SK-N-SH (cell line): Measurements from ENCODE around the gene TNFAIP8L2. TPM values are rescaled to one million over a fixed set of nuclear protein-coding genes. Genes with fewer than 3 reads are reported as not detected.
A peak's percentile ranks its signal among the peaks of the same experiment; 100 is the strongest.

ENCODE experiments used
- CTCF ChIA-PET: fragments of 300-600, 350-600 bp; formaldehyde crosslinking; extraction: SDS; loops from one replicate; lab custom pipeline; 2021; lab: Yijun Ruan, JAX
- POLR2A ChIA-PET: fragments of 350-600 bp; sonication (Branson Sonifier 250); formaldehyde crosslinking; extraction: SDS; loops from one replicate; lab custom pipeline; 2020; ENCODE audit warnings: antibody characterized with exemption, inconsistent platforms; lab: Yijun Ruan, JAX
- DNase-seq: peaks from one replicate; pipeline ENCODE4 v3.0.0; 2012
- H2AFZ ChIP-seq: fragments of 200-600 bp; sonication (generic); 2 replicates; pipeline ENCODE4 v1.8.1; 2016; ENCODE audit warnings: antibody characterized with exemption, mild to moderate bottlenecking, low read depth
- H3F3A ChIP-seq: fragments of 200-600 bp; sonication (generic); replicated peaks from 2 replicates; pipeline ENCODE3; 2016; ENCODE audit warnings: antibody characterized with exemption, mild to moderate bottlenecking; ENCODE audit not compliant: insufficient read depth
- H3K27ac ChIP-seq, 2 experiments: fragments of 200-500 bp in 1 of 2; fragments of 200-600 bp in 1 of 2; sonication (Bioruptor generic) in 1 of 2; sonication (generic), shearing (Covaris generic) in 1 of 2; 2 replicates each; pipeline versions ENCODE4 v1.5.1 to v1.6.1; 2014 to 2016; ENCODE audit warnings: low read depth in 2 of 2, inconsistent platforms in 1 of 2, low read length in 1 of 2, mild to moderate bottlenecking in 1 of 2, mixed read lengths in 1 of 2
- H3K27me3 ChIP-seq: fragments of 200-600 bp; sonication (generic), shearing (Covaris generic); 2 replicates; pipeline ENCODE4 v1.6.1; 2016; ENCODE audit warnings: mixed run types; ENCODE audit not compliant: insufficient read depth
- H3K36me3 ChIP-seq, 2 experiments: fragments of 200-500 bp in 1 of 2; fragments of 200-600 bp in 1 of 2; sonication (Bioruptor generic) in 1 of 2; sonication (generic) in 1 of 2; replicated peaks in 1 of 2; 2 replicates each; pipeline versions ENCODE3 to v1.5.1; 2014 to 2016; ENCODE audit warnings: low read length in 1 of 2, mild to moderate bottlenecking in 1 of 2; ENCODE audit not compliant: insufficient read depth in 2 of 2, control insufficient read depth in 1 of 2
- H3K4me1 ChIP-seq, 2 experiments: fragments of 200-500 bp in 1 of 2; fragments of 200-600 bp in 1 of 2; sonication (Bioruptor generic) in 1 of 2; sonication (generic), shearing (Covaris generic) in 1 of 2; 2 replicates each; pipeline versions ENCODE4 v1.5.1 to v1.6.1; 2014 to 2016; ENCODE audit warnings: low read depth in 1 of 2, low read length in 1 of 2, mixed run types in 1 of 2; ENCODE audit not compliant: insufficient read depth in 2 of 2, control insufficient read depth in 1 of 2
- H3K4me2 ChIP-seq: fragments of 200-600 bp; sonication (generic), shearing (Covaris generic); 2 replicates; pipeline ENCODE4 v1.6.1; 2017; ENCODE audit warnings: mixed run types
- H3K4me3 ChIP-seq, 2 experiments: fragments of 200-500 bp in 1 of 2; fragments of 200-600 bp in 1 of 2; sonication (Bioruptor generic) in 1 of 2; sonication (generic), shearing (Covaris generic) in 1 of 2; 2 replicates each; pipeline versions ENCODE4 v1.5.1 to v1.8.1; 2014 to 2016; ENCODE audit warnings: low read depth in 2 of 2, inconsistent platforms in 1 of 2, low read length in 1 of 2, mild to moderate bottlenecking in 1 of 2, mixed read lengths in 1 of 2, moderate library complexity in 1 of 2
- H3K79me2 ChIP-seq: fragments of 200-600 bp; sonication (generic); 2 replicates; pipeline ENCODE4 v1.8.1; 2017; ENCODE audit warnings: mild to moderate bottlenecking; ENCODE audit not compliant: insufficient read depth
- H3K9ac ChIP-seq: fragments of 200-600 bp; sonication (generic); 2 replicates; pipeline ENCODE4 v1.6.1; 2017; ENCODE audit warnings: mixed run types
- H3K9me2 ChIP-seq: fragments of 200-600 bp; sonication (generic); 2 replicates; pipeline ENCODE4 v1.6.1; 2017; ENCODE audit warnings: mixed run types
- H3K9me3 ChIP-seq: fragments of 200-600 bp; sonication (generic); 2 replicates; pipeline ENCODE4 v1.6.1; 2017; ENCODE audit warnings: mixed run types, mild to moderate bottlenecking, moderate library complexity
- H4K20me1 ChIP-seq: fragments of 200-600 bp; sonication (generic); 2 replicates; pipeline ENCODE4 v1.6.1; 2017; ENCODE audit warnings: mild to moderate bottlenecking, mixed run types; ENCODE audit not compliant: insufficient read depth
- CHD2 ChIP-seq: fragments of 150-350 bp; IDR thresholded peaks from 2 replicates; pipeline ENCODE4 v1.6.1; 2018; ENCODE audit warnings: low read length; ENCODE audit not compliant: partially characterized antibody
- ELF1 ChIP-seq: IDR thresholded peaks from 2 replicates; pipeline ENCODE4 v1.4.0; 2012
- FOXJ3 ChIP-seq: sonication (generic); formaldehyde crosslinking; IDR thresholded peaks from 2 replicates; pipeline ENCODE4 v1.5.1; 2020; ENCODE audit warnings: mild to moderate bottlenecking, missing genetic modification reagents
- FOXM1 ChIP-seq: IDR thresholded peaks from 2 replicates; pipeline ENCODE4 v1.4.0; 2012; ENCODE audit warnings: low read depth, mild to moderate bottlenecking
- GATA2 ChIP-seq: sonication (generic); formaldehyde crosslinking; IDR thresholded peaks from 2 replicates; pipeline ENCODE4 v1.5.0; 2020; ENCODE audit warnings: mild to moderate bottlenecking, missing genetic modification reagents
- IRF3 ChIP-seq: fragments of 150-350 bp; IDR thresholded peaks from 2 replicates; pipeline ENCODE4 v1.6.1; 2016; ENCODE audit warnings: mild to moderate bottlenecking, low read depth, low read length
- MAX ChIP-seq: IDR thresholded peaks from 2 replicates; pipeline ENCODE4 v1.4.0; 2012; ENCODE audit warnings: low read depth
- MXI1 ChIP-seq: IDR thresholded peaks from 2 replicates; pipeline ENCODE4 v1.6.1; 2012; ENCODE audit warnings: mild to moderate bottlenecking, low read depth, low read length, improper control_type of control experiment
- NFIC ChIP-seq: IDR thresholded peaks from 2 replicates; pipeline ENCODE4 v1.4.0; 2012; ENCODE audit warnings: borderline replicate concordance
- PBX3 ChIP-seq: IDR thresholded peaks from 2 replicates; pipeline ENCODE4; 2012
- POLR2AphosphoS5 ChIP-seq: IDR thresholded peaks from 2 replicates; pipeline ENCODE4 v1.6.1; 2012; ENCODE audit warnings: low read depth, low read length
- REST ChIP-seq: IDR thresholded peaks from 2 replicates; pipeline ENCODE4 v1.6.1; 2012; ENCODE audit warnings: mild to moderate bottlenecking, low read depth, low read length, moderate library complexity
- RFX5 ChIP-seq: IDR thresholded peaks from 2 replicates; pipeline ENCODE4 v1.6.1; 2012; ENCODE audit warnings: mild to moderate bottlenecking, improper control_type of control experiment, low read length
- TAF1 ChIP-seq: IDR thresholded peaks from 2 replicates; pipeline ENCODE4 v1.6.1; 2012; ENCODE audit warnings: low read depth, mild to moderate bottlenecking, low read length, moderate library complexity, borderline replicate concordance
- TCF12 ChIP-seq: IDR thresholded peaks from 2 replicates; pipeline ENCODE4 v1.4.0; 2012
- TEAD4 ChIP-seq: IDR thresholded peaks from 2 replicates; pipeline ENCODE4 v1.4.0; 2012; ENCODE audit warnings: mild to moderate bottlenecking, borderline replicate concordance; ENCODE audit not compliant: insufficient read depth
- USF1 ChIP-seq: IDR thresholded peaks from 2 replicates; pipeline ENCODE4 v1.4.0; 2012; ENCODE audit warnings: low read depth, borderline replicate concordance
- USF2 ChIP-seq: fragments of 150-350 bp; IDR thresholded peaks from 2 replicates; pipeline ENCODE4 v1.6.1; 2017; ENCODE audit warnings: antibody characterized with exemption, low read length, low read depth, borderline replicate concordance
- YY1 ChIP-seq: IDR thresholded peaks from 2 replicates; pipeline ENCODE4 v1.4.0; 2012; ENCODE audit warnings: low read depth, mild to moderate bottlenecking
- WGBS: methylation state at CpG from one replicate; pipeline ENCODE4 v1.1.6; 2017; ENCODE audit warnings: low lambda C conversion rate; 5-methylcytosine and 5-hydroxymethylcytosine counted together
- polyA plus RNA-seq, 3 experiments: library from polyadenylated mRNA; depleted of rRNA; stranded (reverse); fragments of >200 nt; gene quantifications; 2 replicates each; pipeline ENCODE4 v1.2.3, GENCODE V29; 2012

The TNFAIP8L2 gene
- polyA plus RNA-seq, 1 of the 3 experiments (the other 2 are of a cell fraction) = not detected

GRCh38 chr1:151130987-151131586, 25.4 kb upstream of the TNFAIP8L2 start:
- H3K79me2 ChIP-seq = no peaks in the 10 kb centered on the region
- H3K27me3 ChIP-seq = no peaks in the 10 kb centered on the region
- H4K20me1 ChIP-seq = no peaks in the 10 kb centered on the region
- no peak overlapping the region for H3K9ac ChIP-seq
- TF ChIP-seq YY1 (no peak), MAX (no peak), FOXJ3 (CRISPR knock-in tag) (no peak), FOXM1 (no peak)
- TF ChIP-seq, all 33 proteins: peak for 0
- H3K4me3 ChIP-seq = no peak overlapping the region
- DNase-seq = peak; percentile 31
- no peaks in the 10 kb centered on the region for H3K9me3 ChIP-seq
- H2AFZ ChIP-seq = no peak overlapping the region
- H3F3A ChIP-seq = peaks cover 13% of the 10 kb centered on the region
- 91% methylated on average over 44 of the region's 45 CpGs for WGBS
- POLR2A ChIA-PET = no interaction called here
- CTCF ChIA-PET = interaction anchor here (0.7 to 1.7 kb wide), 3 partner anchors 15 to 875 kb away, joined by 3 to 8 read pairs (median 3); no protein-coding TSS in a partner anchor
- no peaks in the 10 kb centered on the region for H3K9me2 ChIP-seq
- no peak overlapping the region for H3K4me2 ChIP-seq
- no peaks in the 10 kb centered on the region for H3K36me3 ChIP-seq
- H3K4me1 ChIP-seq = no peaks in the 10 kb centered on the region
- H3K27ac ChIP-seq = no peak overlapping the region

- TF ChIP-seq CHD2 (no peak), TCF12 (no peak), POLR2AphosphoS5 (no peak), USF2 (no peak), ELF1 (no peak), YY1 (no peak), GATA2 (CRISPR knock-in tag) (no peak), TAF1 (no peak), MXI1 (no peak), PBX3 (no peak), NFIC (no peak), RFX5 (no peak), FOXM1 (no peak), IRF3 (no peak), USF1 (no peak), REST (no peak), TEAD4 (no peak)
- ChIA-PET CTCF (interaction anchor here (0.7 to 1.7 kb wide), 2 partner anchors 32 to 876 kb away, joined by 3 to 8 read pairs; no protein-coding TSS in a partner anchor), POLR2A (no interaction called here)
- 86% methylated on average over 26 of the region's 39 CpGs for WGBS
- no peaks in the 10 kb centered on the region for H3K79me2 ChIP-seq
- no peaks in the 10 kb centered on the region for H3K36me3 ChIP-seq
- H2AFZ ChIP-seq = no peak overlapping the region
- H3K9ac ChIP-seq = no peak overlapping the region
- H3K4me2 ChIP-seq = no peak overlapping the region
- H3K4me3 ChIP-seq = no peak overlapping the region
- H3K4me1 ChIP-seq = no peaks in the 10 kb centered on the region
- no peaks in the 10 kb centered on the region for H3K9me2 ChIP-seq
- no peaks in the 10 kb centered on the region for H4K20me1 ChIP-seq
- no peaks in the 10 kb centered on the region for H3K9me3 ChIP-seq
- DNase-seq = peak; percentile 23
- H3K27me3 ChIP-seq = no peaks in the 10 kb centered on the region
- H3F3A ChIP-seq = peaks cover 13% of the 10 kb centered on the region
- no peak overlapping the region for H3K27ac ChIP-seq
Measured at GRCh38 chr1:151131701-151132334, 24.6 kb upstream of the TNFAIP8L2 start.
